Thoracic aorta (tissue), 2 donors: ENCODE measurements around the gene SOX18. TPM values are rescaled to one million over a fixed set of nuclear protein-coding genes. Genes with fewer than 3 reads are reported as not detected.

Source experiments
- ATAC-seq: fragments of 150-250 bp; one replicate; pipeline ENCODE4 v1.8.0; 2017; ENCODE audit warnings: low read depth; ENCODE audit not compliant: insufficient number of reproducible peaks, low FRiP score
- DNase-seq: peaks from one replicate; pipeline ENCODE4 v3.0.0-alpha.2; 2020; ENCODE audit warnings: low spot score
- H3K27ac ChIP-seq, 2 donors: fragments of 200-600 bp; sonication (generic); 1 replicate in 1 of 2; 2 replicates in 1 of 2; pipeline ENCODE4 v1.5.1; 2016; ENCODE audit warnings: mild to moderate bottlenecking in 2 of 2, moderate library complexity in 2 of 2
- H3K27me3 ChIP-seq: fragments of 200-600 bp; sonication (generic); replicated peaks from 2 replicates; pipeline ENCODE4 v1.6.0; 2016; ENCODE audit warnings: mild to moderate bottlenecking; ENCODE audit not compliant: insufficient read depth
- H3K36me3 ChIP-seq: fragments of 200-600 bp; sonication (generic); one replicate; pipeline ENCODE4 v1.5.1; 2016
- H3K4me1 ChIP-seq, 2 donors: fragments of 200-600 bp; sonication (generic); 1 replicate in 1 of 2; 2 replicates in 1 of 2; pipeline versions ENCODE4 v1.5.1 to v1.6.0; 2016; ENCODE audit warnings: low read depth in 2 of 2, mild to moderate bottlenecking in 1 of 2; ENCODE audit not compliant: control insufficient read depth in 1 of 2
- H3K4me3 ChIP-seq: fragments of 200-600 bp; sonication (generic); 2 replicates; pipeline ENCODE4 v1.5.1; 2016; ENCODE audit warnings: mild to moderate bottlenecking
- H3K9me3 ChIP-seq: fragments of 200-600 bp; sonication (generic); 2 replicates; pipeline ENCODE4 v1.5.1; 2016
- CTCF ChIP-seq: fragments of 200-600 bp; sonication (generic); IDR thresholded peaks from one replicate; pipeline ENCODE4 v1.5.1; 2019; ENCODE audit warnings: antibody characterized with exemption
- total RNA-seq, 2 donors: library from RNA; depleted of rRNA; stranded (reverse); fragments of >200 nt; gene quantifications; one replicate each; pipeline versions ENCODE4 v1.1.0 to v1.2.3, GENCODE V29; 2016

The SOX18 gene
- total RNA-seq, 2 donors from 2014 or later: 4.2 to 15.3 TPM

- peaks cover 18 to 24% of the 10 kb centered on the region in 2 donors for H3K4me1 ChIP-seq
- TF ChIP-seq CTCF: no peak
- no peaks in the 10 kb centered on the region for H3K9me3 ChIP-seq
- DNase-seq: no peak
- no peaks in the 10 kb centered on the region for H3K27me3 ChIP-seq
- no peak overlapping the region for H3K27ac ChIP-seq
- no peak for ATAC-seq
- H3K36me3 ChIP-seq: peaks cover 7% of the 10 kb centered on the region
- no peak overlapping the region for H3K4me3 ChIP-seq
Measured at GRCh38 chr20:64065062-64065973, 15.9 kb upstream of the SOX18 start.

- H3K27me3 ChIP-seq: no peaks in the 10 kb centered on the region
- peak overlapping the region; percentile 93 for H3K4me3 ChIP-seq
- peaks cover 4% of the 10 kb centered on the region for H3K36me3 ChIP-seq
- no peak for TF ChIP-seq CTCF
- peaks cover 18 to 24% of the 10 kb centered on the region in 2 donors for H3K4me1 ChIP-seq
- H3K9me3 ChIP-seq: no peaks in the 10 kb centered on the region
- ATAC-seq: no peak
- no peak for DNase-seq
- H3K27ac ChIP-seq: peak overlapping the region; percentile 68 to 72
Measured at GRCh38 chr20:64064145-64064698, 14.8 kb upstream of the SOX18 start.

- no peaks in the 10 kb centered on the region for H3K27me3 ChIP-seq
- no peaks in the 10 kb centered on the region for H3K9me3 ChIP-seq
- ATAC-seq (no peak), DNase-seq (no peak)
- TF ChIP-seq CTCF: no peak
- H3K4me1 ChIP-seq: peaks cover 18 to 24% of the 10 kb centered on the region in 2 donors
- peak overlapping the region; percentile 68 to 72 for H3K27ac ChIP-seq
- H3K4me3 ChIP-seq: peak overlapping the region; percentile 93
- H3K36me3 ChIP-seq: peaks cover 4% of the 10 kb centered on the region
Measured at GRCh38 chr20:64063389-64064144, 14.1 kb upstream of the SOX18 start.

DNA sequence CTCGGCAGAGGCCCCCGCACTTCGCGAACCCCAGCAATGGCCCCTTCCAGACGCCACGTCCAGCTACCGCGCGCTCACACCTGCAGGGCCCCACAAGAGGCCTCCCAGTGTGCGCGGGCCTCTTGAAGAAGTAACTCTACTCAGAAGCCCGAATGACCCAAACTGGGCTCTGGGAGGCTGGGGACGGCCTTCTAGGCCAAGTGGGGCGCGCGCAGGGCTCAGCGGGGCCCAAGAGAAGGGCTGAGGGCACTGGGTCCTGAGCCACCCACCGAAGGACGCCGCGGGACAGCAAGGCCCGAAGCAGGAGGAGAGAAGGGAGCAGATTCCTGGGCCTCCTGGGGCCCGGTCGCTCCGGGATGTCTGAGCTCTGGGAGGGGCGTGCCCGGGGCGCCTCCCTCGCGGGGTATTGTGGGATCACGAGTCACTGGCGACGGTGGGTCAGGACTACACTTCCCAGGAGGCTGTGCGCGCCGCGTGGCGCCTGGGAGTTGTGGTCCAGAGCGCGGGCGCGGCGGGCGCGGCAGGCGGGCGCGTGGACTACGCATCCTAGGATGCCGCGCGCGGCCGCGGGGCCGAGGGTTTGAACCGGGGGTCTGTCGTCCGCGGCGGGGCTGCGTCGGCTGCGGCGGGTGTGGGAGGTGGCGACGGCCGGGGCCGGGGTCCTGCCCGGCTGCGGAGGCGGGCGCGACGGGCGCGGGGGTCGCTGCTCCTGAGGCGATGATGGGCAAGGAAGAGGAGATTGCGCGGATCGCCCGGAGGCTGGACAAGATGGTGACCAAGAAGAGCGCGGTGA, 13.4 kb upstream of the SOX18 start, which contains the start of gene TCEA2:
TCEA2 (plus strand) TSS at position 603 of the 793 bp plus-strand sequence; CDS start at position 718, 115 bp downstream.
- DNase-seq (peak; percentile 85), ATAC-seq (peak; percentile 89)
- Histone ChIP-seq H3K27me3 (no peaks in the 10 kb centered on the region), H3K36me3 (no peaks in the 10 kb centered on the region), H3K27ac (peak within 1 kb of the TSS; percentile 68 to 72), H3K4me1 (peaks cover 18 to 24% of the 10 kb centered on the region in 2 donors), H3K9me3 (no peaks in the 10 kb centered on the region), H3K4me3 (peak within 1 kb of the TSS; percentile 93)
- TF ChIP-seq CTCF: no peak
